Measurements from ENCODE around the gene KCNK5.

The KCNK5 gene

DNA sequence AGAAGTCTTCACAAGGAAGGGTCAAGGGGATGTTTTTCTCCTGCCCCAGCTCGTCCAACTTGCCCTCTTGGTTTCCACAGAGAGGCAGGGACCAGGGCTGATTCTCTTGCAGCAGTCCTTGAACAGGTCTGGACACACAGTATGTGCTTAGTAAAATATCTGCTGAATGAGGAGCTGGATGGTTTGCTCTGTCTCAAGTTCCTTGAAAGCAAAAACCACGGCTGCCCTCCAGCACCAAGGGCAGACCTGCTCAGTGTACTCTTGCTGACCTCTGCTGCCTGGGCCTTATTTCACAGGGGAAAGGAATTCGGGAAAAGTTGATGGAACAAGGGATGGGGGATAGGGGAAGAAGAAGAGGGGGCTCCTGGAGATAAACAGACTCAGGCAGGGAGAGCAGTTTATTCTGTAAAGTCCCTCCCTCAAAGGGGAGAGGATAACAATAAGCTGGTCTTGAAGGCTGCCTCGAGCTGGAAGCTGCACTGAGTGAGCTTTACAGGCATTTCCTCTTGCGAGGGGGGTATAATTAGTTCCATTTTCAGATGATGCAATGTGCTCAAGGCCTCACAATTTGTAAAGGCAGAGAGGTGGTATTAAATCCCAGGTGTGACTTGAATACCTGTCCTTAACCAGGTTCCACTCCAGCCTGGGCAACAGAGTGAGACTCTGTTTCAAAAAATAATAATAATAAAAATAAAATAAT lies 10.3 kb downstream of the KCNK5 start:
- no peak for TF ChIP-seq CTCF (IDR thresholded peaks at IDR 0.05; ENCODE audit: low read depth, low read length, missing control alignments)
- no peak overlapping the region for H3K4me3 ChIP-seq (ENCODE audit: low read depth, low read length)
- no peak for DNase-seq (ENCODE audit: low read depth)

DNA sequence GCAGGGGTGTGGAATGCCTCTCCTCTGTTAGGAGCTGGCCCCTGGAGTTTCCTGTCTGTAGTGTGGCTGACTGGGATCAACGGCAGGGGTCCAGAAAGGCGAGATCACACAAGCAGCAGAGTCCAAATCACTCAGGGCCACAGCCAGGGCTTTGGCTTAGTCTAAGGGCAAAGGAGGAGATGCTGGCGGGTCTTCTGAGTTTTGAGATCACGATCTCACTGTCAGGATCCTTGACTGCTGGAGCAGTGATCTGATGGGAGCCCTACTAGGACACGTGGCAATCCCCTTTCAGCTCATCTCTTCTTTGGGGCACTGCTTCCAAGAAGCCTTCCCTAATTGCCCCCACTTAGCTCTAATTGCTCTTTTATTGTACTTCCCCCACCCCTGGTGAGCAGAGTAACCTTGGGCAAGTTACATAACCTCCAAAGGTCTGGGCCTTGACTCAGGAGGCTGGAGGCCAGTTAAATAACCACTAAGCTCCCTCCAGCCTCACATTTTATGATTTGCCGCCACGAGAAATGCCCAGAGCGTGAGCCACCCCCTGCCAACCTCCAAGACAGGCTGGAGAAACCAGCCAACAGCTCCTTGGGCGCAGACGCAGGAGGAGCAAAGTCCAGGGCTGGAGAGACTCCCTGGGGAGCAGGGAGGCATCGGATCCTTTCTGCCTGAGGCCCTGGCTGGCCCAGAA lies 12.0 kb downstream of the KCNK5 start:
- TF ChIP-seq CTCF (IDR thresholded peaks at IDR 0.05; ENCODE audit: low read depth, low read length, missing control alignments): no peak
- no peak for DNase-seq (ENCODE audit: low read depth)
- H3K4me3 ChIP-seq (ENCODE audit: low read depth, low read length): no peak overlapping the region

GRCh38 chr6:39215640-39216158 lies 13.6 kb downstream of the KCNK5 start:
- no peak overlapping the region for H3K4me3 ChIP-seq (ENCODE audit: low read depth, low read length)
- no peak for TF ChIP-seq CTCF (IDR thresholded peaks at IDR 0.05; ENCODE audit: low read depth, low read length, missing control alignments)
- DNase-seq (ENCODE audit: low read depth): no peak

- no peak for DNase-seq (ENCODE audit: low read depth)
- no peak overlapping the region for H3K4me3 ChIP-seq (ENCODE audit: low read depth, low read length)
- TF ChIP-seq CTCF (IDR thresholded peaks at IDR 0.05; ENCODE audit: low read depth, low read length, missing control alignments): no peak
These were observed 14.2 kb downstream of the KCNK5 start for GRCh38 chr6:39214846-39215639.

GRCh38 chr6:39214120-39214813 lies 15.0 kb downstream of the KCNK5 start:
- no peak overlapping the region for H3K4me3 ChIP-seq (ENCODE audit: low read depth, low read length)
- DNase-seq (ENCODE audit: low read depth): no peak
- no peak for TF ChIP-seq CTCF (IDR thresholded peaks at IDR 0.05; ENCODE audit: low read depth, low read length, missing control alignments)

- no peak for TF ChIP-seq CTCF (IDR thresholded peaks at IDR 0.05; ENCODE audit: low read depth, low read length, missing control alignments)
- no peak for DNase-seq (ENCODE audit: low read depth)
- no peak overlapping the region for H3K4me3 ChIP-seq (ENCODE audit: low read depth, low read length)
These were observed 15.9 kb downstream of the KCNK5 start for GRCh38 chr6:39213195-39213920.

All from GM12864 (cell line).